Measurements from ENCODE around the gene IGLON5. TPM values are rescaled to one million over a fixed set of nuclear protein-coding genes. Genes with fewer than 3 reads are reported as not detected.

IGLON5 gene
- total RNA-seq, 1 experiment from 2014 or later: 41.2 TPM

- POLR2A ChIA-PET: no interaction called here
- Mint-ChIP-seq H3K4me1 (peaks cover 11% of the 10 kb centered on the region), H3K9me3 (peaks cover 34% of the 10 kb centered on the region), H3K27me3 (ENCODE audit: low read depth) (peaks cover 40% of the 10 kb centered on the region), H3K36me3 (peaks cover 11% of the 10 kb centered on the region), H3K27ac (no peak overlapping the region), H3K4me3 (no peak overlapping the region)
- TF ChIP-seq, protein P1, sequence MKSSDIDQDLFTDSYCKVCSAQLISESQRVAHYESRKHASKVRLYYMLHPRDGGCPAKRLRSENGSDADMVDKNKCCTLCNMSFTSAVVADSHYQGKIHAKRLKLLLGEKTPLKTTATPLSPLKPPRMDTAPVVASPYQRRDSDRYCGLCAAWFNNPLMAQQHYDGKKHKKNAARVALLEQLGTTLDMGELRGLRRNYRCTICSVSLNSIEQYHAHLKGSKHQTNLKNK (CRISPR knock-in tag; IDR thresholded peaks at IDR 0.05): no peak
- TF ChIP-seq SMAD4 (CRISPR knock-in tag; IDR thresholded peaks at IDR 0.05) (no peak), CREB1 (CRISPR knock-in tag; IDR thresholded peaks at IDR 0.05) (no peak), ZNF416 (CRISPR knock-in tag; IDR thresholded peaks at IDR 0.05) (no peak), IRF1 (CRISPR knock-in tag; IDR thresholded peaks at IDR 0.05) (no peak), GABPB1 (CRISPR knock-in tag; IDR thresholded peaks at IDR 0.05) (no peak), CBFB (CRISPR knock-in tag; IDR thresholded peaks at IDR 0.05; ENCODE audit: low read depth) (no peak), ZBTB43 (CRISPR knock-in tag; IDR thresholded peaks at IDR 0.05) (no peak), CTCF (IDR thresholded peaks at IDR 0.05) (no peak), TEAD1 (CRISPR knock-in tag; IDR thresholded peaks at IDR 0.05) (no peak), ZNF219 (CRISPR knock-in tag; IDR thresholded peaks at IDR 0.05; ENCODE audit: borderline replicate concordance) (no peak)
- TF ChIP-seq, protein P2, sequence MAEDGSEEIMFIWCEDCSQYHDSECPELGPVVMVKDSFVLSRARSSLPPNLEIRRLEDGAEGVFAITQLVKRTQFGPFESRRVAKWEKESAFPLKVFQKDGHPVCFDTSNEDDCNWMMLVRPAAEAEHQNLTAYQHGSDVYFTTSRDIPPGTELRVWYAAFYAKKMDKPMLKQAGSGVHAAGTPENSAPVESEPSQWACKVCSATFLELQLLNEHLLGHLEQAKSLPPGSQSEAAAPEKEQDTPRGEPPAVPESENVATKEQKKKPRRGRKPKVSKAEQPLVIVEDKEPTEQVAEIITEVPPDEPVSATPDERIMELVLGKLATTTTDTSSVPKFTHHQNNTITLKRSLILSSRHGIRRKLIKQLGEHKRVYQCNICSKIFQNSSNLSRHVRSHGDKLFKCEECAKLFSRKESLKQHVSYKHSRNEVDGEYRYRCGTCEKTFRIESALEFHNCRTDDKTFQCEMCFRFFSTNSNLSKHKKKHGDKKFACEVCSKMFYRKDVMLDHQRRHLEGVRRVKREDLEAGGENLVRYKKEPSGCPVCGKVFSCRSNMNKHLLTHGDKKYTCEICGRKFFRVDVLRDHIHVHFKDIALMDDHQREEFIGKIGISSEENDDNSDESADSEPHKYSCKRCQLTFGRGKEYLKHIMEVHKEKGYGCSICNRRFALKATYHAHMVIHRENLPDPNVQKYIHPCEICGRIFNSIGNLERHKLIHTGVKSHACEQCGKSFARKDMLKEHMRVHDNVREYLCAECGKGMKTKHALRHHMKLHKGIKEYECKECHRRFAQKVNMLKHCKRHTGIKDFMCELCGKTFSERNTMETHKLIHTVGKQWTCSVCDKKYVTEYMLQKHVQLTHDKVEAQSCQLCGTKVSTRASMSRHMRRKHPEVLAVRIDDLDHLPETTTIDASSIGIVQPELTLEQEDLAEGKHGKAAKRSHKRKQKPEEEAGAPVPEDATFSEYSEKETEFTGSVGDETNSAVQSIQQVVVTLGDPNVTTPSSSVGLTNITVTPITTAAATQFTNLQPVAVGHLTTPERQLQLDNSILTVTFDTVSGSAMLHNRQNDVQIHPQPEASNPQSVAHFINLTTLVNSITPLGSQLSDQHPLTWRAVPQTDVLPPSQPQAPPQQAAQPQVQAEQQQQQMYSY (CRISPR knock-in tag; IDR thresholded peaks at IDR 0.05): no peak
- TF ChIP-seq, protein P3, sequence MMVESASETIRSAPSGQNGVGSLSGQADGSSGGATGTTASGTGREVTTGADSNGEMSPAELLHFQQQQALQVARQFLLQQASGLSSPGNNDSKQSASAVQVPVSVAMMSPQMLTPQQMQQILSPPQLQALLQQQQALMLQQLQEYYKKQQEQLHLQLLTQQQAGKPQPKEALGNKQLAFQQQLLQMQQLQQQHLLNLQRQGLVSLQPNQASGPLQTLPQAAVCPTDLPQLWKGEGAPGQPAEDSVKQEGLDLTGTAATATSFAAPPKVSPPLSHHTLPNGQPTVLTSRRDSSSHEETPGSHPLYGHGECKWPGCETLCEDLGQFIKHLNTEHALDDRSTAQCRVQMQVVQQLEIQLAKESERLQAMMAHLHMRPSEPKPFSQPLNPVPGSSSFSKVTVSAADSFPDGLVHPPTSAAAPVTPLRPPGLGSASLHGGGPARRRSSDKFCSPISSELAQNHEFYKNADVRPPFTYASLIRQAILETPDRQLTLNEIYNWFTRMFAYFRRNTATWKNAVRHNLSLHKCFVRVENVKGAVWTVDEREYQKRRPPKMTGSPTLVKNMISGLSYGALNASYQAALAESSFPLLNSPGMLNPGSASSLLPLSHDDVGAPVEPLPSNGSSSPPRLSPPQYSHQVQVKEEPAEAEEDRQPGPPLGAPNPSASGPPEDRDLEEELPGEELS (CRISPR knock-in tag; IDR thresholded peaks at IDR 0.05): no peak
- no peak for ATAC-seq
- CTCF ChIA-PET: no interaction called here
- DNase-seq (ENCODE audit: low spot score): no peak
Measured at GRCh38 chr19:51305479-51305878, 6.0 kb upstream of the IGLON5 start.

GRCh38 chr19:51316688-51317087 is 5.2 kb downstream of the IGLON5 start:
- Mint-ChIP-seq H3K27me3 (ENCODE audit: low read depth) (peaks cover 6% of the 10 kb centered on the region; the same call in 1 of the 2 replicates), H3K4me1 (peaks cover 27% of the 10 kb centered on the region), H3K9me3 (peaks cover 8% of the 10 kb centered on the region), H3K36me3 (peaks cover 10% of the 10 kb centered on the region), H3K4me3 (no peak overlapping the region), H3K27ac (no peak overlapping the region)
- ChIA-PET CTCF (interaction anchor here (1.0 kb wide), 1 partner anchor 21 kb away, joined by 4 read pairs; no protein-coding TSS in a partner anchor), POLR2A (no interaction called here)
- DNase-seq (ENCODE audit: low spot score): no peak
- TF ChIP-seq, protein P4, sequence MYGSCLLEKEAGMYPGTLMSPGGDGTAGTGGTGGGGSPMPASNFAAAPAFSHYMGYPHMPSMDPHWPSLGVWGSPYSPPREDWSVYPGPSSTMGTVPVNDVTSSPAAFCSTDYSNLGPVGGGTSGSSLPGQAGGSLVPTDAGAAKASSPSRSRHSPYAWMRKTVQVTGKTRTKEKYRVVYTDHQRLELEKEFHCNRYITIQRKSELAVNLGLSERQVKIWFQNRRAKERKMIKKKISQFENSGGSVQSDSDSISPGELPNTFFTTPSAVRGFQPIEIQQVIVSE (CRISPR knock-in tag; IDR thresholded peaks at IDR 0.05; ENCODE audit: borderline replicate concordance): no peak
- TF ChIP-seq JAZF1 (CRISPR knock-in tag; IDR thresholded peaks at IDR 0.05) (no peak), NR3C1 (CRISPR knock-in tag; conservative IDR thresholded peaks at IDR 0.05; ENCODE audit: low read depth) (no peak), PRRX2 (CRISPR knock-in tag; IDR thresholded peaks at IDR 0.05) (no peak), TEAD1 (CRISPR knock-in tag; IDR thresholded peaks at IDR 0.05) (no peak), ZNF263 (CRISPR knock-in tag; IDR thresholded peaks at IDR 0.05; ENCODE audit: low read depth) (no peak), ZNF317 (CRISPR knock-in tag; IDR thresholded peaks at IDR 0.05; ENCODE audit: borderline replicate concordance, low read depth) (no peak)
- peak; percentile 65 for ATAC-seq

All from WTC11 (cell line).